Measurements from ENCODE around the gene TCF19.

Gene TCF19

GRCh38 chr6:31156641-31157040 lies 1.7 kb upstream of the TCF19 start:
- no peak for TF ChIP-seq CTCF (IDR thresholded peaks at IDR 0.05; ENCODE audit: control extremely low read depth, extremely low read depth, low read depth, missing control alignments)
- no peak for DNase-seq (ENCODE audit: extremely low spot score)
- POLR2A ChIA-PET = no interaction called here
- CTCF ChIA-PET = interaction anchor here (1.2 to 3.1 kb wide), 5 partner anchors 9 to 36 kb away, joined by 3 to 10 read pairs (median 4); no protein-coding TSS in a partner anchor

- TF ChIP-seq CTCF (IDR thresholded peaks at IDR 0.05; ENCODE audit: control extremely low read depth, extremely low read depth, low read depth, missing control alignments) = no peak
- DNase-seq (ENCODE audit: extremely low spot score) = no peak
- POLR2A ChIA-PET = interaction anchor here (1.0 kb wide), 1 partner anchor 38 kb away, joined by 3 read pairs; no protein-coding TSS in a partner anchor
- CTCF ChIA-PET = interaction anchor here (1.0 to 3.9 kb wide), 9 partner anchors 8 to 335 kb away, joined by 3 to 19 read pairs (median 4); no protein-coding TSS in a partner anchor
These were observed 763 bp upstream of the TCF19 start, which contains the start of gene CCHCR1 for GRCh38 chr6:31157513-31158139. CCHCR1 (minus strand) TSS chr6:31157802; CDS start chr6:31157600, 202 bp downstream.

GRCh38 chr6:31158863-31159855 lies 770 bp downstream of the TCF19 start:
- no peak for DNase-seq (ENCODE audit: extremely low spot score)
- ChIA-PET CTCF (interaction anchor here (0.8 to 3.9 kb wide), 11 partner anchors 12 to 333 kb away, joined by 3 to 19 read pairs (median 5); no protein-coding TSS in a partner anchor), POLR2A (interaction anchor here (1.0 kb wide), 1 partner anchor 36 kb away, joined by 3 read pairs; no protein-coding TSS in a partner anchor)
- TF ChIP-seq CTCF (IDR thresholded peaks at IDR 0.05; ENCODE audit: control extremely low read depth, extremely low read depth, low read depth, missing control alignments) = no peak

- ChIA-PET CTCF (interaction anchor here (1.1 to 3.3 kb wide), 3 partner anchors 21 to 35 kb away, joined by 3 to 15 read pairs (median 3); no protein-coding TSS in a partner anchor), POLR2A (no interaction called here)
- DNase-seq (ENCODE audit: extremely low spot score) = no peak
- TF ChIP-seq CTCF (IDR thresholded peaks at IDR 0.05; ENCODE audit: control extremely low read depth, extremely low read depth, low read depth, missing control alignments) = no peak
These were observed 3.1 kb downstream of the TCF19 start for GRCh38 chr6:31161216-31162126.

GRCh38 chr6:31162463-31163165 lies 4.2 kb downstream of the TCF19 start:
- ChIA-PET CTCF (interaction anchor here (0.9 to 3.3 kb wide), 7 partner anchors 12 to 35 kb away, joined by 3 to 21 read pairs (median 5); partner anchors contain the start of gene PSORS1C2), POLR2A (no interaction called here)
- DNase-seq (ENCODE audit: extremely low spot score) = no peak
- no peak for TF ChIP-seq CTCF (IDR thresholded peaks at IDR 0.05; ENCODE audit: control extremely low read depth, extremely low read depth, low read depth, missing control alignments)

Data from GM10248 (cell line).